Panc1 (cell line): ENCODE measurements around the gene ART1. TPM values are rescaled to one million over a fixed set of nuclear protein-coding genes. Genes with fewer than 3 reads are reported as not detected.

Experiments used
- ATAC-seq: fragments of 200-7000 bp; cut with Tn5 transposase; 2 replicates; pipeline ENCODE4 v1.9.1; 2020; ENCODE audit warnings: mild to moderate bottlenecking, moderate library complexity
- BruUV-seq: library from RNA; stranded (reverse); fragments of 400-500 nt; replicated peaks from 2 replicates; lab custom pipeline; 2021; lab: Mats Ljungman, UMichigan
- CTCF ChIA-PET: fragments of 300-600 bp; sonication (Branson Sonifier 250); formaldehyde crosslinking; loops from one replicate; lab custom pipeline; 2022; ENCODE audit warnings: antibody characterized with exemption; lab: Charles Lee
- POLR2A ChIA-PET: fragments of 300-600 bp; sonication (Branson Sonifier 250); formaldehyde crosslinking; loops from one replicate; lab custom pipeline; 2022; ENCODE audit warnings: antibody characterized with exemption; lab: Charles Lee
- DNase-seq: peaks from one replicate; pipeline ENCODE4 v3.0.0-alpha.2; 2010; ENCODE audit warnings: low read depth, low spot score
- H3K27ac ChIP-seq: 2 replicates; pipeline ENCODE4 v1.5.1; 2011; ENCODE audit warnings: mild to moderate bottlenecking, low read length, inconsistent platforms
- H3K27me3 ChIP-seq: fragments of 200-500 bp; sonication (Bioruptor generic); 2 replicates; pipeline ENCODE4 v1.6.0; 2014; ENCODE audit warnings: low read length, inconsistent platforms; ENCODE audit not compliant: control insufficient read depth, insufficient read depth
- H3K36me3 ChIP-seq: fragments of 200-500 bp; sonication (Bioruptor generic); 2 replicates; pipeline ENCODE4 v1.5.1; 2014; ENCODE audit warnings: inconsistent platforms, mild to moderate bottlenecking, low read length, moderate library complexity; ENCODE audit not compliant: control insufficient read depth, insufficient read depth
- H3K4me1 ChIP-seq: 2 replicates; pipeline ENCODE4 v1.5.1; 2011; ENCODE audit warnings: inconsistent platforms, mild to moderate bottlenecking, low read length, moderate library complexity; ENCODE audit not compliant: control insufficient read depth, insufficient read depth
- H3K4me3 ChIP-seq, 2 experiments: 2 replicates each; pipeline ENCODE4 v1.5.1; 2011 to 2012; ENCODE audit warnings: low read depth in 2 of 2, low read length in 2 of 2, mild to moderate bottlenecking in 2 of 2, inconsistent platforms in 1 of 2, moderate library complexity in 1 of 2
- H3K9me3 ChIP-seq: fragments of 200-500 bp; sonication (Bioruptor generic); 2 replicates; pipeline ENCODE4 v1.5.1; 2014; ENCODE audit warnings: low read depth, mild to moderate bottlenecking, inconsistent platforms, low read length, moderate library complexity; ENCODE audit not compliant: control insufficient read depth, insufficient read depth
- CTCF ChIP-seq: fragments of 450-650 bp; IDR thresholded peaks from 2 replicates; pipeline ENCODE4 v1.5.1; 2017; ENCODE audit warnings: mild to moderate bottlenecking
- POLR2AphosphoS5 ChIP-seq: IDR thresholded peaks from 2 replicates; pipeline ENCODE4 v1.6.1; 2012; ENCODE audit warnings: mild to moderate bottlenecking, low read depth, low read length, moderate library complexity
- REST ChIP-seq, 2 experiments: IDR thresholded peaks; 2 replicates each; pipeline ENCODE4 v1.6.1; 2011 to 2012; ENCODE audit warnings: low read depth in 2 of 2, control low read depth in 1 of 2, low read length in 1 of 2, mild to moderate bottlenecking in 1 of 2, moderate library complexity in 1 of 2; ENCODE audit not compliant: insufficient read depth in 1 of 2
- SIN3A ChIP-seq: IDR thresholded peaks from 2 replicates; pipeline ENCODE4 v1.6.1; 2012; ENCODE audit warnings: low read depth, mild to moderate bottlenecking, low read length, moderate library complexity, borderline replicate concordance; ENCODE audit not compliant: insufficient read depth
- TCF7L2 ChIP-seq: IDR thresholded peaks from 2 replicates; pipeline ENCODE4 v1.6.1; 2011; ENCODE audit warnings: mild to moderate bottlenecking, low read depth, low read length, inconsistent platforms
- in situ Hi-C: cut with HindIII; loops from 2 replicates; pipeline ENCODE4 v1.10.0; 2016; ENCODE audit warnings: low sequenced_read_pairs, low pct_unique_long_range_greater_than_20kb
- intact Hi-C: fragments of 100-400 bp; cut with micrococcal nuclease; formaldehyde crosslinking; loops from one replicate; pipeline ENCODE4 v1.10.0; 2022; ENCODE audit not compliant: unreplicated experiment
- total RNA-seq: library from RNA; stranded (reverse); gene quantifications from one replicate; pipeline ENCODE4 v1.2.1, GENCODE V29; 2021; ENCODE audit not compliant: unreplicated experiment

The ART1 gene
- total RNA-seq, 1 experiment from 2014 or later: not detected

- ChIA-PET CTCF (interaction anchor here (0.7 kb wide), 1 partner anchor 41 kb away, joined by 9 read pairs; no protein-coding TSS in a partner anchor), POLR2A (no interaction called here)
- intact Hi-C loops (no loop called here), in situ Hi-C loops (no loop called here)
- TF ChIP-seq REST (IDR thresholded peaks at IDR 0.05; ENCODE audit: insufficient read depth in 1 of 2, low read depth in 2 of 2, low read length in 1 of 2): no peak
- no peak for TF ChIP-seq SIN3A
- H3K27ac ChIP-seq: no peak overlapping the region
- BruUV-seq: no TSS peak
- no peak overlapping the region for H3K4me3 ChIP-seq
- H3K4me1 ChIP-seq: no peaks in the 10 kb centered on the region
- H3K27me3 ChIP-seq: 0 out of 2 replicates have a peak, but pooled peaks cover 3% of the 10 kb centered on the region
- DNase-seq: no peak
- ATAC-seq: no peak
- peaks cover 3% of the 10 kb centered on the region; the same call in 1 of the 2 replicates for H3K36me3 ChIP-seq
- H3K9me3 ChIP-seq: no peaks in the 10 kb centered on the region
Observed at GRCh38 chr11:3660960-3661359, 16.0 kb downstream of the ART1 start.

- TF ChIP-seq SIN3A: no peak
- no peak for TF ChIP-seq TCF7L2
- no peak for TF ChIP-seq REST (IDR thresholded peaks at IDR 0.05; ENCODE audit: insufficient read depth in 1 of 2, low read depth in 2 of 2, low read length in 1 of 2)
- TF ChIP-seq POLR2AphosphoS5: peak; percentile 12; the same call in 1 of the 2 replicates
- TF ChIP-seq CTCF: no peak
- Histone ChIP-seq H3K27me3 (no peaks in the 10 kb centered on the region), H3K27ac (no peak overlapping the region), H3K4me3 (no peak overlapping the region), H3K36me3 (peaks cover 3% of the 10 kb centered on the region; the same call in 1 of the 2 replicates), H3K4me1 (no peaks in the 10 kb centered on the region), H3K9me3 (no peaks in the 10 kb centered on the region)
- in situ Hi-C loops: no loop called here
- no peak for DNase-seq
- POLR2A ChIA-PET: no interaction called here
- CTCF ChIA-PET: no interaction called here
- intact Hi-C loops: no loop called here
- BruUV-seq: no TSS peak
- no peak for ATAC-seq
Observed at GRCh38 chr11:3662856-3663255, 17.9 kb downstream of the ART1 start.
